Femur (tissue), 1 donor: ENCODE results near the gene C11orf68.
A peak's percentile ranks its signal among the peaks of the same experiment; 100 is the strongest.

Experiments used
- DNase-seq: peaks from one replicate; pipeline ENCODE4 v3.0.0-alpha.2; 2017

Gene C11orf68

GRCh38 chr11:65888163-65888814 lies 30.6 kb downstream of the C11orf68 start, which contains the start of gene FIBP:
TSS of gene FIBP (minus strand) at chr11:65888471. CDS start at chr11:65888418, 53 bp downstream.
- peak; percentile 99 for DNase-seq

GRCh38 chr11:65887723-65888162 lies 31.1 kb downstream of the C11orf68 start:
- DNase-seq: no peak

GRCh38 chr11:65886826-65887722 lies 31.8 kb downstream of the C11orf68 start:
- no peak for DNase-seq

GRCh38 chr11:65885808-65886536 lies 32.9 kb downstream of the C11orf68 start:
- no peak for DNase-seq

GRCh38 chr11:65885231-65885630 lies 33.6 kb downstream of the C11orf68 start:
- no peak for DNase-seq

- DNase-seq: peak; percentile 84
Observed at GRCh38 chr11:65884716-65885092, 34.2 kb downstream of the C11orf68 start.

- no peak for DNase-seq
Observed at GRCh38 chr11:65883786-65884715, 34.8 kb downstream of the C11orf68 start.

- DNase-seq: no peak
Observed at GRCh38 chr11:65883058-65883761, 35.7 kb downstream of the C11orf68 start.

GRCh38 chr11:65882120-65883057 lies 36.5 kb downstream of the C11orf68 start:
- no peak for DNase-seq

- DNase-seq: no peak
Observed at GRCh38 chr11:65880844-65881421, 37.9 kb downstream of the C11orf68 start.

GRCh38 chr11:65880027-65880426 lies 38.8 kb downstream of the C11orf68 start:
- DNase-seq: no peak

- no peak for DNase-seq
Observed at GRCh38 chr11:65879617-65880016, 39.2 kb downstream of the C11orf68 start, which contains the start of gene CTSW. TSS of gene CTSW (plus strand) at chr11:65879837. CDS start at chr11:65879855, 18 bp downstream.

GRCh38 chr11:65873318-65874156 lies 45.3 kb downstream of the C11orf68 start:
- DNase-seq: peak; percentile 96

- peak; percentile 86 for DNase-seq
Observed at GRCh38 chr11:65872586-65873317, 46.1 kb downstream of the C11orf68 start, which contains the start of gene EFEMP2. TSS of gene EFEMP2 (minus strand) at chr11:65872800. CDS start at chr11:65872354, 446 bp downstream.

- DNase-seq: no peak
Observed at GRCh38 chr11:65871811-65872548, 46.9 kb downstream of the C11orf68 start.

GRCh38 chr11:65870706-65871681 lies 47.9 kb downstream of the C11orf68 start:
- DNase-seq: peak; percentile 69
